ENCODE measurements around the gene LDB2.

GRCh38 chr4:16677001-16677944, 221.2 kb downstream of the LDB2 start:
- no peak for TF ChIP-seq CTCF (IDR thresholded peaks at IDR 0.05; ENCODE audit: extremely low read depth in 1 of 2, insufficient read depth in 1 of 2, low read depth in 1 of 2, low read length in 2 of 2)
- no peak for TF ChIP-seq POLR2A (IDR thresholded peaks at IDR 0.05; ENCODE audit: low read depth, low read length)
